ENCODE data around the gene ATXN1.

ATXN1 gene

DNA sequence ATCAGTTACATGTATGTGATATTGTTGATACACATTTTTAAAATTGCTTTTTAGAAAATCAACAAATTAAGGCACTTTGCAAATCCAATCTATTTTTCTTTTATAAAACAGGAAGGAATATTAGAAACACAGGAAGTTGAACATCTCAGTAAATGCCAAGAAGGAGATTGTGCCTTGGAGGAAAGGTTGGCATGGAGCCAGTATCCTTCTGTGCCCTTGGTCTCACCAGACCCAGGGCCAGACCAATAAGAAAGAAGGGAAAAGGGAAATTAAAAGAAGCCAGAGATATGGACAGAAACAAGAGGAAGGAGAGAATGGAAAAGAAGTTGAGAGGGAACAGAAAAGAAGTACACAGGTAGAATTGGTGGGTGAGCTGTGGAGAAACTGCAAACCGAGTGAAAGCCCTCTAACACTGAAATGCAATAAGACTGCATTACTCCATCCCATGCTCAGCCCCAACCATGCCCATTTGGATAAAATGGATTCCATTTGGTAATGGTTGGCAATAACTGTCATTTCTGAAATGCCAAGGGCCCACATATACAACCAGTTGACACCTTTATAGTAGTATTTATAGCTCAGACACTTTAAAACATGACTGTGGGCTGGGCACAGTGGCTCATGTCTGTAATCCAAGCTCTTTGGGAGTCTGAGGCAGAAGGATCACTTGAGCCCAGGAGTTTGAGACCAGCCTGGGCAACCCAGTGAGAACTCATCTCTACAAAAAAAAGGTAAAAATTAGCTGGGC, 389.1 kb downstream of the ATXN1 start:
- FAIRE-seq, result no peak

- no peak for FAIRE-seq
Observed at GRCh38 chr6:16371401-16371800, 389.9 kb downstream of the ATXN1 start.

GRCh38 chr6:16370943-16371342, 390.3 kb downstream of the ATXN1 start:
- FAIRE-seq, result no peak

- no peak for FAIRE-seq
Observed at GRCh38 chr6:16369989-16370388, 391.3 kb downstream of the ATXN1 start.

- no peak for FAIRE-seq
Observed at GRCh38 chr6:16369140-16369745, 392.0 kb downstream of the ATXN1 start.

DNA sequence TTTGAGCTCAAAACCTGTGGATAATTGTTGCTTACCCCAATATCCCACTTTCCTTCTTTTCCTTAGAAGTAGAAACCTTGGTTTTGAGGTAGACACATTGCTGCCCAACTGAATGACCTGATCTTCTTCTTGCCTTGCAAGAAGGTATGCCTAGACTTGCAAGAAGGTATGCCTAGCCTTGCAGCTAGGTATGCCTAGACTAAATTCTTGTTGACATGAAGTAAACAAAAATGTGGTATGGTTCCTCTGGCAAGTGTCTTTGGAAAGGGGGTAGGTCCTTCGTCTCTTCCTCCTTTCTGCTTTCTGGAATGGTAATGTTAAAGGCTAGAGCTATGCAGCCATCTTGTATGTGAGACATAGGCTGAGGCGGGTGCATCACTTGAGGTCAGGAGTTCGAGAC, 393.7 kb downstream of the ATXN1 start:
- FAIRE-seq, result no peak

DNA sequence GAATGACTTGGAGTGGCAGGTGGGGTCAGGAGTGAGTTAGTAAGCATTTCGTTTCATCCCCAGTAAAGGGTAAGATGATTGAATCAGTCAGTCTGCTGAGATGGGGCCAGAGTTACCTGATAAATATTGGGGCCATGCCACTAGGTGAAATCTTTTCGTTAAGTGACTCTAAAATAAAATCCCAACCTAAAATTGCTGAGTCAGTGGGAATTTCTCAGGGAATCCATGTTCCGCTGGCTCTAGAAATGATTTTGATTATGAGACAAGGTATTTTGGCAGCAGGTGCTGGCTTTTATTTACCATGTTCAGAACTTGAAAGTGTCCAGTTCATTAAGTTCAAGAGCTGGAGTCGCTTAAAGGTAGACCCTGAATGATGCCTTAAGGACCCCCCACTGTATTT, 397.5 kb downstream of the ATXN1 start:
- FAIRE-seq, result no peak

GRCh38 chr6:16362819-16363589, 398.3 kb downstream of the ATXN1 start:
- no peak for FAIRE-seq

DNA sequence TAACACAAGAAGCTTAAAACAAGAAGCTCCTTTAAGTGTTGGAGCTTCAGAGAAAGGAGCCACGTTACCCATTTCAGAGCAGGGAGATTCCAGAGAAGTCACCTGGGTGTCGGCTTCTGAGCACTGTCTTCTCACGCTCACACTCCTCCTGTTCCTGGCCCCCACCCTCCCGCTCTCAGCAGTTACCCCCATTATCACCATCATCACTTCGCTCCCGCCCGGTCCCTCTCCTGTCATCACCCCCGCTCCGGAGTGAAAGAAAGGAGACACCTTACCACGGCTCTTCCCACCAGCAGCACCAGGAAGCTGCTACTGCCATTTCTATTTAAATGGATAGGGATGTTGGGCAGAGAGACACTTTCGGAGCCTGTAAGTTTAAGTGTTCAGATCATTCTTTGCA, 399.0 kb downstream of the ATXN1 start:
- FAIRE-seq, result no peak

- no peak for FAIRE-seq
Observed at GRCh38 chr6:16361861-16362260, 399.4 kb downstream of the ATXN1 start.

- FAIRE-seq, result no peak
Observed at GRCh38 chr6:16361121-16361520, 400.1 kb downstream of the ATXN1 start.

DNA sequence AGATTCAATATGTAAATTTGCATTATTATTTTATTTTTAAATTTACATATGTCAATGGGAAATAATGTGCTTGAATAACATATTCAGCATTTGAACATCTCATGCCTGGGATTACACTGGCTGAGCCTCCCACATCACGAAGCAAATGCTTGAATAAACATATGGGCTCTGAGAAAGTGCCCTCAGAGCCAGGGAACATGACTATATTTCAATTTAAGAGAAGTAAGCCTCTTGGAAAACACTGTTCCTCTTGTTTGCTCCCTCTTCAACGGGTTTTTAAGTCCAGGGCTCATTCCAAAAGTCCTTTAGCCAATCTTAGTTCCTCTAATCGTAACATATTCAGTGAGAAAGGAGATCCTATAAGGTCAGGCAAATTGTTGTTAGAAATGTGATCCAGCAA, 400.9 kb downstream of the ATXN1 start:
- FAIRE-seq, result no peak

DNA sequence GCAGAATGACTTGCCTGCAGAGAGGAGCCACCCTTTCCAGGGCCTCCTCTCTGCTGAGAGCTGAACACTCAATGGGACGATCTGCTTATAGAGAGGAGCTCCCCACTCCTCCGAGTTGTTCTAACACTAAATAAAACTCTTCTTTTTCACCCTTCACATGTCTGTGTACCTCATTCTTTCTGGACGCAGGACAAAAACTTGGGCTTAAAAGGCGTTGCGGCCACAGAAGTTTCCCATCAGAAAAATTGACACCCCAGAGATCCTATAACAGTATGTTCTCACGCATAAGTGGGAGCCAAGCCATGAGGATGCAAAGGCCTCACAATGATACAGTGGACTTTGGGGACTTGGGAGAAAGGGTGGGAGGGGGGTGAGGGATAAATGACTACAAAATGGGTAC, 401.7 kb downstream of the ATXN1 start:
- no peak for FAIRE-seq

DNA sequence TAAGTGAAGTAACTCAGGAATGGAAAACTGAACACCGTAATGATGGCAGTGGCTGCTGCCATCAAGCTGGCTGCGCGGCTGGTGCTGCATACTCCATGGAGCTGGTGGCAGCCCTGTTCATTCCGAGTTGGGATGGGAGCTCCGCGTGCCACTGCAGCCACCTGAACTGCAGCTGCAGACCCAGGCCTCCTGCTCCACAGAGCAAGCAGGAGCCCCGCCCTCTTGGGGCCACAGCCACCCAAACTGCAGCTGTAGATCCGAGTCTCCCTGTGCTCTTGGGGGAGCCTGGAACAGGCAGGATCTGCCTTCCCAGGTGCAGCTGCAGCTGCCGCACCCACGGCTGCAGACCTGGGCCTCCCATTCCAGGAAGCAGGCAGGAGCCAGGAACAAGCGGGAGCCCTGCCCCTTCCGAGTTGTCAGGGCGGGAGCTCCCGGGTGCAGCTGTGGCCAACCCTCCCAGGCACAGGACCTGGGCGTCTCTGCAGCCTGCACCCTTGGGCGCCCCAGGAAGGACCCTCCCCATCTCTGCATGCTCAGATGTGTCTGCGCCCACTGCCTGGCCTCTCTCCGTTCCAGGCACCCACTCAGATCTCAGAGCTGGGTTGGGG, 402.6 kb downstream of the ATXN1 start:
- FAIRE-seq, result no peak

DNA sequence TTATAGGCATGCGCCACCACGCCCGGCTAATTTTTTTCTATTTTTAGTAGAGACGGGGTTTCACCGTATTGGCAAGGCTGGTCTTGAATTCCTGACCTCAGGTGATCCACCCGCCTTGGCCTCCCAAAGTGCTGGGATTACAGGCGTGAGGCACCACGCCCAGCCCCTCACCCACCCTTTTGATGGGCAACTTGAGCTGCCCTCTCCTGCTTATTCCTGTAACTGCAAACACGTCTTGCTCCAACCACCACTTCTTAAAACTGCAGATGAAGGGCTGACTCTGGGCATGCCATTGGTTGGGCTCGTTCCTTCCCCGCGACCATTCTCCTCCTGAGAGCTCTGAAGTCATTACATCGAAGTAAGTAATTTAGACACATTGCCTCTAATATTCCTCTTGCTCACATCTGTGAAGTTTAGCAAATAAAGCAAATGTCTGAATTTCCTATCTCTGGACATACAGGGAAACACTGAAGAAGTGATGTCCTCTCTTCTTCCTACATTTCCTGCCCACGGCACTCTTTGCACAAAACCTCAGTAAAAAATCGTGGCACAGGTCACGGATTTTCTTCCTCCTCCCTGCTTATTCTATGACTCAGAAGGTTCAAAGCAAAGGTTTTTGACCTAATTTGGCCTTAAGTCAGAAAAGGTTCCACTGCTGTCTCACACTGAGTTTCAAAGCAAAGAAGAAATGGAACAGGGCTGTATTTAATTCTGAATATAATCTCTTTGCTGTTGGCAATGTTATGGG, 405.4 kb downstream of the ATXN1 start:
- FAIRE-seq, result no peak

DNA sequence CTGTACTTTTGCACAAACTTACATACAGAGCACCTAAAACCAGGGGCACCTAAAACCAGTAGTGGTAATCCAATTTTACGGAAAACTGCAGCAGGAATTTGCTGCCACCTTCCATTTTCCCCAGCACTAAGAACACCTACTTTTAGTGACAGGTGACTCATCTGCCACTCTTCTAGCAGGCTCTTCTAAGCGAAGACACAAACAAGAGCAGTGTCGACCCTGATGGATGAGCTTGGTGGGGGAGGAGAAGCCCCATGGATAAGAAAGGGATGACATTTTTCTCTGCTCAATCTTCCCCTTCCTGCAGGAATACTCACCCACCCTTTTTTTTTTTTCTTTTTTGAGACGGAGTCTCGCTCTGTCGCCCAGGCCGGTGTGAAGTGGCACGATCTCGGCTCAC, 406.0 kb downstream of the ATXN1 start:
- no peak for FAIRE-seq

GRCh38 chr6:16354692-16355091, 406.6 kb downstream of the ATXN1 start:
- FAIRE-seq, result no peak

DNA sequence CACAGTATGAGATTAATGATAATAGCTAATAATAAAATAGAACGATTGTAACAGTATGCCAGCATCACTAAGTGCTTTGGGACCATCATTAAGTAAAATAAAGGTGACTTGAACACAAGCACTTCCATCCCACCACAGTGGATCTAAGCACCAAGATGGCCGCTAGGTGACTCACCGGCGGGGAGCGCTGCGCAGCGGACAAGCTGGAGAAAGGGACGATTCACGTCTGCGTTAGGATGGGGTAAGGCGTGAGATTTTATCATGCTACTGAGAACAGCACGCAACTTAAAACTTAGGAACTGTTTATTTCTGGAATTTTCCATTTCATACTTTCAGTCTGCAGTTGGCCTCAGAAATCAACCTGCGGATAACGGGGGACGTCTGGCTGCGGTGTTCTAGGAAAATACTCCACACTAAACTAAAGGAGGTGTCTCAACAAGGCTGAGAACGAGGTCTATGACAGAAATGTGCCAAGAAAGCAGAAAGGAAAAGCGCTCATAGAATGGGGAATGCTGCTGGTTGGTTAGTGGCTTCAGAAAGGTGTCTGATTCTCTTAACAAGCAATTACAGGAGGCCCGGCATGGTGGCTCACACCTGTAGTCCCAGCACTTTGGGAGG, 408.3 kb downstream of the ATXN1 start:
- no peak for FAIRE-seq

GRCh38 chr6:16352258-16352635, 409.0 kb downstream of the ATXN1 start:
- no peak for FAIRE-seq

- no peak for FAIRE-seq
Observed at GRCh38 chr6:16349544-16349943, 411.7 kb downstream of the ATXN1 start.

- FAIRE-seq, result no peak
Observed at GRCh38 chr6:16346831-16347230, 414.4 kb downstream of the ATXN1 start.
